Kidney (tissue), 14 donors: ENCODE data around the gene GDF2. TPM values are rescaled to one million over a fixed set of nuclear protein-coding genes. Genes with fewer than 3 reads are reported as not detected.

Source experiments
- DNase-seq, 5 donors: peaks; one replicate each; pipeline ENCODE4 v3.0.0-alpha.2; 2013 to 2020
- FAIRE-seq: peaks from 2 replicates; lab custom pipeline; 2012; peaks lifted over from hg19 to GRCh38; lab: Jason Lieb, UNC
- H3K27ac ChIP-seq, 2 donors: one replicate each; pipeline ENCODE4 v1.7.0; 2013; ENCODE audit warnings: low read depth in 2 of 2, low read length in 2 of 2, inconsistent platforms in 1 of 2
- H3K27me3 ChIP-seq: one replicate; pipeline ENCODE4 v1.7.1; 2013; ENCODE audit warnings: low read length, inconsistent platforms; ENCODE audit not compliant: control insufficient read depth, insufficient read depth
- H3K36me3 ChIP-seq, 3 donors: one replicate each; pipeline versions ENCODE4 v1.7.0 to v1.7.1; 2013; ENCODE audit warnings: low read length in 3 of 3, control low read depth in 1 of 3, inconsistent platforms in 1 of 3; ENCODE audit not compliant: insufficient read depth in 3 of 3, control insufficient read depth in 2 of 3
- H3K4me1 ChIP-seq, 3 donors: one replicate each; pipeline versions ENCODE4 v1.7.0 to v1.7.1; 2013; ENCODE audit warnings: low read length in 3 of 3, inconsistent platforms in 1 of 3, low read depth in 1 of 3; ENCODE audit not compliant: control insufficient read depth in 2 of 3, insufficient read depth in 2 of 3
- H3K4me3 ChIP-seq, 3 donors: one replicate each; pipeline versions ENCODE4 v1.7.0 to v1.8.1; 2013; ENCODE audit warnings: low read length in 3 of 3, control low read depth in 1 of 3, inconsistent platforms in 1 of 3
- H3K9ac ChIP-seq, 3 donors: one replicate each; pipeline versions ENCODE4 v1.7.0 to v1.7.1; 2013; ENCODE audit warnings: low read length in 3 of 3, control low read depth in 1 of 3, inconsistent platforms in 1 of 3
- H3K9me3 ChIP-seq, 3 donors: one replicate each; pipeline versions ENCODE4 v1.7.0 to v1.7.1; 2013; ENCODE audit warnings: low read length in 3 of 3, control low read depth in 1 of 3, inconsistent platforms in 1 of 3; ENCODE audit not compliant: control insufficient read depth in 2 of 3, insufficient read depth in 1 of 3
- CTCF ChIP-seq: IDR thresholded peaks from 3 replicates; pipeline ENCODE4 v1.5.1; 2012; ENCODE audit warnings: mild to moderate bottlenecking, moderate library complexity, borderline replicate concordance; ENCODE audit not compliant: insufficient read depth; ENCODE audit errors: extremely low read depth
- intact Hi-C: fragments of 100-400 bp; cut with DNase I; formaldehyde crosslinking; loops from one replicate; pipeline ENCODE4 v1.11.1; 2022
- polyA plus RNA-seq: library from polyadenylated mRNA; stranded (reverse); fragments of 350-450 nt; fragmentation: Illumina TruSeq; extraction: RNeasy Lipid Tissue Mini Kit (QIAGEN cat#74804); gene quantifications from one replicate; pipeline ENCODE4 v1.2.3, GENCODE V29; 2014; ENCODE audit warnings: low read depth, low replicate concordance; ENCODE audit not compliant: insufficient read depth
- total RNA-seq: library from RNA; stranded (reverse); fragmentation: NEBNext Ultra II Directional; extraction: Animal tissue kit (Norgen Biotek cat#: 25700); gene quantifications from one replicate; pipeline ENCODE4 v1.2.1, GENCODE V29; 2021
- donor health status: control.
- donor health status: control.
- donor health status: control.
- donor health status: control.
- donor health status: control.
- donor health status: DM: yes; HTN: yes; CAD: no.
- donor health status: Normal renal cell carcinoma (clear cell type).

Gene GDF2
- total and polyA plus RNA-seq, 2 donors from 2014 or later, result not detected

GRCh38 chr10:47357131-47357582 is 34.9 kb downstream of the GDF2 start:
- Histone ChIP-seq H3K27me3 (no peaks in the 10 kb centered on the region), H3K27ac (no peak overlapping the region), H3K4me1 (no peaks in the 10 kb centered on the region), H3K36me3 (no peaks in the 10 kb centered on the region), H3K9ac (no peak overlapping the region), H3K9me3 (no peaks in the 10 kb centered on the region), H3K4me3 (no peak overlapping the region)
- no peak for TF ChIP-seq CTCF
- intact Hi-C loops, result no loop called here
- no peak for FAIRE-seq
- DNase-seq, result peak in 1 of 5 donors; percentile 56

- DNase-seq, result peak in 1 of 5 donors; percentile 4
- no peak overlapping the region for H3K4me3 ChIP-seq
- no peak for TF ChIP-seq CTCF
Measured at GRCh38 chr10:47357911-47358310, 35.7 kb downstream of the GDF2 start.

GRCh38 chr10:47358457-47358856 is 36.2 kb downstream of the GDF2 start:
- TF ChIP-seq CTCF, result no peak
- intact Hi-C loops, result no loop called here
- Histone ChIP-seq H3K27me3 (no peaks in the 10 kb centered on the region), H3K27ac (no peak overlapping the region), H3K9ac (no peak overlapping the region), H3K4me1 (no peaks in the 10 kb centered on the region), H3K9me3 (no peaks in the 10 kb centered on the region), H3K4me3 (no peak overlapping the region), H3K36me3 (no peaks in the 10 kb centered on the region)
- DNase-seq (peak in 1 of 5 donors; percentile 16), FAIRE-seq (no peak)

More at GRCh38 chr10:47357911-47358310, 35.7 kb downstream of the GDF2 start:
- intact Hi-C loops, result no loop called here
- no peak overlapping the region for H3K9ac ChIP-seq
- H3K9me3 ChIP-seq, result no peaks in the 10 kb centered on the region
- H3K27me3 ChIP-seq, result no peaks in the 10 kb centered on the region
- no peak for FAIRE-seq
- no peaks in the 10 kb centered on the region for H3K36me3 ChIP-seq
- H3K4me1 ChIP-seq, result no peaks in the 10 kb centered on the region
- H3K27ac ChIP-seq, result no peak overlapping the region

- DNase-seq, result peak in 2 of 5 donors; percentile 3 to 14
- no peak for TF ChIP-seq CTCF
- Histone ChIP-seq H3K27ac (no peak overlapping the region), H3K36me3 (no peaks in the 10 kb centered on the region), H3K27me3 (no peaks in the 10 kb centered on the region), H3K9me3 (no peaks in the 10 kb centered on the region), H3K4me3 (no peak overlapping the region), H3K9ac (no peak overlapping the region), H3K4me1 (peaks cover 0 to 2% (median under 1%) of the 10 kb centered on the region in 3 donors)
- intact Hi-C loops, result no loop called here
- FAIRE-seq, result no peak
Measured at GRCh38 chr10:47359101-47359500, 36.8 kb downstream of the GDF2 start.
